Measurements from ENCODE around the gene ATRIP. TPM values are rescaled to one million over a fixed set of nuclear protein-coding genes. Genes with fewer than 3 reads are reported as not detected.

The ATRIP gene
- total and polyA plus RNA-seq, 10 of the 15 experiments (the other 5 are each of a cell fraction or from before 2014, with no cell fraction given), result 1.4 to 16.0 (median 10.1) TPM

- TF ChIP-seq SIX5 (IDR thresholded peaks at IDR 0.05; ENCODE audit: low read depth, low read length, severe bottlenecking) (peak; percentile 10), MXI1 (IDR thresholded peaks at IDR 0.05; ENCODE audit: low read depth, low read length) (peak; percentile 81), CEBPZ (IDR thresholded peaks at IDR 0.05; ENCODE audit: low read depth, low read length) (no peak), HSF1 (IDR thresholded peaks at IDR 0.05; ENCODE audit: low read depth, low read length) (no peak), NFIC (IDR thresholded peaks at IDR 0.05; ENCODE audit: low read depth, low read length) (peak; percentile 54; the same call in 1 of the 2 replicates), CUX1 (IDR thresholded peaks at IDR 0.05; ENCODE audit: insufficient replicate concordance, low read depth, low read length) (no peak), TBL1XR1 (IDR thresholded peaks at IDR 0.05; ENCODE audit: low read depth, low read length) (peak; percentile 94), CBFB (IDR thresholded peaks at IDR 0.05; ENCODE audit: low read depth) (peak; percentile 17), MTA2 (IDR thresholded peaks at IDR 0.05; ENCODE audit: low read depth) (peak; percentile 50; the same call in 1 of the 2 replicates), MYC (IDR thresholded peaks at IDR 0.05; ENCODE audit: insufficient read depth, insufficient read length, insufficient replicate concordance, low read length, severe bottlenecking) (peak; percentile 84), PAX5 (IDR thresholded peaks at IDR 0.05; ENCODE audit: borderline replicate concordance, low read depth, low read length) (no peak)
- TF ChIP-seq, protein P1, sequence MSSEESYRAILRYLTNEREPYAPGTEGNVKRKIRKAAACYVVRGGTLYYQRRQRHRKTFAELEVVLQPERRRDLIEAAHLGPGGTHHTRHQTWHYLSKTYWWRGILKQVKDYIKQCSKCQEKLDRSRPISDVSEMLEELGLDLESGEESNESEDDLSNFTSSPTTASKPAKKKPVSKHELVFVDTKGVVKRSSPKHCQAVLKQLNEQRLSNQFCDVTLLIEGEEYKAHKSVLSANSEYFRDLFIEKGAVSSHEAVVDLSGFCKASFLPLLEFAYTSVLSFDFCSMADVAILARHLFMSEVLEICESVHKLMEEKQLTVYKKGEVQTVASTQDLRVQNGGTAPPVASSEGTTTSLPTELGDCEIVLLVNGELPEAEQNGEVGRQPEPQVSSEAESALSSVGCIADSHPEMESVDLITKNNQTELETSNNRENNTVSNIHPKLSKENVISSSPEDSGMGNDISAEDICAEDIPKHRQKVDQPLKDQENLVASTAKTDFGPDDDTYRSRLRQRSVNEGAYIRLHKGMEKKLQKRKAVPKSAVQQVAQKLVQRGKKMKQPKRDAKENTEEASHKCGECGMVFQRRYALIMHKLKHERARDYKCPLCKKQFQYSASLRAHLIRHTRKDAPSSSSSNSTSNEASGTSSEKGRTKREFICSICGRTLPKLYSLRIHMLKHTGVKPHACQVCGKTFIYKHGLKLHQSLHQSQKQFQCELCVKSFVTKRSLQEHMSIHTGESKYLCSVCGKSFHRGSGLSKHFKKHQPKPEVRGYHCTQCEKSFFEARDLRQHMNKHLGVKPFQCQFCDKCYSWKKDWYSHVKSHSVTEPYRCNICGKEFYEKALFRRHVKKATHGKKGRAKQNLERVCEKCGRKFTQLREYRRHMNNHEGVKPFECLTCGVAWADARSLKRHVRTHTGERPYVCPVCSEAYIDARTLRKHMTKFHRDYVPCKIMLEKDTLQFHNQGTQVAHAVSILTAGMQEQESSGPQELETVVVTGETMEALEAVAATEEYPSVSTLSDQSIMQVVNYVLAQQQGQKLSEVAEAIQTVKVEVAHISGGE (CRISPR knock-in tag; IDR thresholded peaks at IDR 0.05), result no peak
- TF ChIP-seq, protein P2, sequence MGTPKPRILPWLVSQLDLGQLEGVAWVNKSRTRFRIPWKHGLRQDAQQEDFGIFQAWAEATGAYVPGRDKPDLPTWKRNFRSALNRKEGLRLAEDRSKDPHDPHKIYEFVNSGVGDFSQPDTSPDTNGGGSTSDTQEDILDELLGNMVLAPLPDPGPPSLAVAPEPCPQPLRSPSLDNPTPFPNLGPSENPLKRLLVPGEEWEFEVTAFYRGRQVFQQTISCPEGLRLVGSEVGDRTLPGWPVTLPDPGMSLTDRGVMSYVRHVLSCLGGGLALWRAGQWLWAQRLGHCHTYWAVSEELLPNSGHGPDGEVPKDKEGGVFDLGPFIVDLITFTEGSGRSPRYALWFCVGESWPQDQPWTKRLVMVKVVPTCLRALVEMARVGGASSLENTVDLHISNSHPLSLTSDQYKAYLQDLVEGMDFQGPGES (IDR thresholded peaks at IDR 0.05), result no peak
These were observed 26.5 kb downstream of the ATRIP start (continued) for GRCh38 chr3:48472923-48473616.

All from GM12878 (cell line).